Embryonic facial prominence (tissue), 1 donor: Measurements from ENCODE around the gene GUF1.

Experiments used
- DNase-seq: peaks from one replicate; pipeline ENCODE4 v3.0.0-alpha.2; 2016; ENCODE audit errors: extremely low spot score

Gene GUF1

GRCh38 chr4:44678094-44679041 lies at the start of gene GUF1:
TSS of gene GUF1 (plus strand) at chr4:44678420. CDS start at chr4:44678623, 203 bp downstream.
- DNase-seq, result peak; percentile 80

- DNase-seq, result no peak
Observed at GRCh38 chr4:44629280-44629866, 48.8 kb upstream of the GUF1 start.

- peak; percentile 10 for DNase-seq
Observed at GRCh38 chr4:44632089-44632488, 46.1 kb upstream of the GUF1 start.

GRCh38 chr4:44632733-44633132 lies 45.5 kb upstream of the GUF1 start:
- DNase-seq, result no peak

- DNase-seq, result no peak
Observed at GRCh38 chr4:44638091-44638490, 40.1 kb upstream of the GUF1 start.

- DNase-seq, result no peak
Observed at GRCh38 chr4:44646151-44646550, 32.1 kb upstream of the GUF1 start.

- DNase-seq, result no peak
Observed at GRCh38 chr4:44651425-44651824, 26.8 kb upstream of the GUF1 start, which contains the start of gene YIPF7. TSS of gene YIPF7 (minus strand) at chr4:44651625. CDS start at chr4:44650100, 1,525 bp downstream.

GRCh38 chr4:44652002-44652401 lies 26.2 kb upstream of the GUF1 start:
- DNase-seq, result no peak

GRCh38 chr4:44660396-44660795 lies 17.8 kb upstream of the GUF1 start:
- no peak for DNase-seq

- DNase-seq, result no peak
Observed at GRCh38 chr4:44661940-44662622, 16.1 kb upstream of the GUF1 start.

GRCh38 chr4:44662623-44663005 lies 15.6 kb upstream of the GUF1 start:
- DNase-seq, result no peak

GRCh38 chr4:44663539-44664263 lies 14.5 kb upstream of the GUF1 start:
- DNase-seq, result no peak

- DNase-seq, result no peak
Observed at GRCh38 chr4:44668526-44668925, 9.7 kb upstream of the GUF1 start.

GRCh38 chr4:44670506-44671199 lies 7.6 kb upstream of the GUF1 start:
- DNase-seq, result no peak

GRCh38 chr4:44671636-44672035 lies 6.6 kb upstream of the GUF1 start:
- no peak for DNase-seq

- no peak for DNase-seq
Observed at GRCh38 chr4:44674471-44674870, 3.7 kb upstream of the GUF1 start.

- DNase-seq, result no peak
Observed at GRCh38 chr4:44675366-44675765, 2.9 kb upstream of the GUF1 start.

- no peak for DNase-seq
Observed at GRCh38 chr4:44679060-44679459, 840 bp downstream of the GUF1 start.

- no peak for DNase-seq
Observed at GRCh38 chr4:44684648-44685047, 6.4 kb downstream of the GUF1 start.

GRCh38 chr4:44700427-44700826 lies 22.2 kb downstream of the GUF1 start:
- DNase-seq, result no peak

- DNase-seq, result no peak
Observed at GRCh38 chr4:44701037-44701436, 22.8 kb downstream of the GUF1 start.
